OCI-LY7 (cell line): ENCODE data around the gene CDH16. TPM values are rescaled to one million over a fixed set of nuclear protein-coding genes. Genes with fewer than 3 reads are reported as not detected.

Experiments used
- BruUV-seq: library from RNA; stranded (reverse); fragments of 400-500 nt; replicated peaks from 2 replicates; lab custom pipeline; 2021; lab: Mats Ljungman, UMichigan
- CTCF ChIA-PET: fragments of 300-600 bp; sonication (Branson Sonifier 250); formaldehyde crosslinking; loops from one replicate; lab custom pipeline; 2022; ENCODE audit warnings: antibody characterized with exemption; ENCODE audit not compliant: unreplicated experiment; lab: Charles Lee
- POLR2A ChIA-PET: fragments of 300-600 bp; sonication (Branson Sonifier 250); formaldehyde crosslinking; loops from one replicate; lab custom pipeline; 2022; ENCODE audit warnings: antibody characterized with exemption; lab: Charles Lee
- DNase-seq: peaks from one replicate; pipeline ENCODE4 v3.0.0-alpha.2; 2015; ENCODE audit warnings: low spot score
- H2AFZ ChIP-seq: fragments of 200-600 bp; sonication (generic), shearing (Covaris generic); 2 replicates; pipeline ENCODE4 v1.6.1; 2014; ENCODE audit warnings: mild to moderate bottlenecking, antibody characterized with exemption, low read length, moderate library complexity
- H3K27ac ChIP-seq: fragments of 200-600 bp; sonication (generic); 2 replicates; pipeline ENCODE4 v1.5.1; 2014; ENCODE audit warnings: mixed run types, low read depth, mild to moderate bottlenecking, moderate library complexity, low read length, inconsistent platforms; ENCODE audit not compliant: poor library complexity, severe bottlenecking
- H3K36me3 ChIP-seq: fragments of 200-600 bp; sonication (generic); 2 replicates; pipeline ENCODE4 v1.6.1; 2014; ENCODE audit warnings: mild to moderate bottlenecking, antibody characterized with exemption, low read length, moderate library complexity, mixed read lengths; ENCODE audit not compliant: insufficient read depth
- H3K4me1 ChIP-seq: fragments of 200-600 bp; sonication (generic); 2 replicates; pipeline ENCODE4 v1.5.1; 2014; ENCODE audit warnings: mild to moderate bottlenecking, low read length; ENCODE audit not compliant: insufficient read depth, poor library complexity, severe bottlenecking
- H3K4me2 ChIP-seq: fragments of 200-600 bp; sonication (generic); 2 replicates; pipeline ENCODE4 v1.6.1; 2014; ENCODE audit warnings: mild to moderate bottlenecking, low read length
- H3K4me3 ChIP-seq: fragments of 200-600 bp; sonication (generic); 2 replicates; pipeline ENCODE4 v1.5.1; 2014; ENCODE audit warnings: mild to moderate bottlenecking, low read depth, low read length; ENCODE audit not compliant: poor library complexity, severe bottlenecking
- H3K79me2 ChIP-seq: fragments of 200-600 bp; sonication (generic); 2 replicates; pipeline ENCODE4 v1.6.1; 2016; ENCODE audit warnings: low read depth, mild to moderate bottlenecking, low read length, moderate library complexity, mixed read lengths; ENCODE audit not compliant: insufficient read depth
- H3K9me2 ChIP-seq: fragments of 200-600 bp; sonication (generic); 2 replicates; pipeline ENCODE4 v1.6.1; 2016; ENCODE audit warnings: mild to moderate bottlenecking, low read length, mixed read lengths; ENCODE audit not compliant: insufficient read depth
- H3K9me3 ChIP-seq: fragments of 200-600 bp; sonication (generic); 2 replicates; pipeline ENCODE4 v1.6.1; 2014; ENCODE audit warnings: mild to moderate bottlenecking, mixed run types, low read length, mixed read lengths
- H4K20me1 ChIP-seq: fragments of 200-600 bp; sonication (generic); 2 replicates; pipeline ENCODE4 v1.6.1; 2014; ENCODE audit warnings: mild to moderate bottlenecking, antibody characterized with exemption, low read length, moderate library complexity, mixed read lengths; ENCODE audit not compliant: insufficient read depth
- CTCF ChIP-seq: fragments of 200-600 bp; sonication (generic); conservative IDR thresholded peaks from 2 replicates; pipeline ENCODE4 v1.5.1; 2014; ENCODE audit warnings: mild to moderate bottlenecking, antibody characterized with exemption, low read length, moderate library complexity, mixed read lengths
- EZH2phosphoT487 ChIP-seq: fragments of 200-600 bp; sonication (generic); IDR thresholded peaks from 2 replicates; pipeline ENCODE4 v1.6.1; 2018; ENCODE audit warnings: low read depth, borderline replicate concordance, mild to moderate bottlenecking, mixed run types, antibody characterized with exemption, low read length, moderate library complexity, mixed read lengths
- intact Hi-C: fragments of 100-400 bp; cut with micrococcal nuclease; formaldehyde crosslinking; loops from one replicate; pipeline ENCODE4 v1.10.0; 2022; ENCODE audit not compliant: unreplicated experiment
- total RNA-seq, 2 experiments: library from RNA; depleted of rRNA in 1 of 2; stranded (reverse); fragments of >200 nt in 1 of 2; shearing (Covaris generic) in 1 of 2; gene quantifications; 2 replicates each; pipeline ENCODE4 v1.2.3, GENCODE V29; 2014 to 2022

Gene CDH16
- total RNA-seq, 2 experiments from 2014 or later: not detected

- no peak overlapping the region for H3K4me3 ChIP-seq
- no peaks in the 10 kb centered on the region for H4K20me1 ChIP-seq
- no peak overlapping the region for H3K4me2 ChIP-seq
- H3K9me2 ChIP-seq: no peaks in the 10 kb centered on the region
- ChIA-PET POLR2A (interaction anchor here (1.1 kb wide), 1 partner anchor 10 kb away, joined by 3 read pairs; no protein-coding TSS in a partner anchor), CTCF (interaction anchor here (0.6 kb wide), 1 partner anchor 251 kb away, joined by 3 read pairs; no protein-coding TSS in a partner anchor)
- no peak for TF ChIP-seq CTCF
- TF ChIP-seq EZH2phosphoT487: no peak
- no peak for DNase-seq
- no peaks in the 10 kb centered on the region for H3K9me3 ChIP-seq
- H3K79me2 ChIP-seq: no peaks in the 10 kb centered on the region
- no peak overlapping the region for H2AFZ ChIP-seq
- BruUV-seq: no TSS peak
- no peaks in the 10 kb centered on the region for H3K4me1 ChIP-seq
- intact Hi-C loops: no loop called here
- H3K27ac ChIP-seq: no peak overlapping the region
- no peaks in the 10 kb centered on the region for H3K36me3 ChIP-seq
Measured at GRCh38 chr16:66859397-66860068, 59.2 kb downstream of the CDH16 start.

GRCh38 chr16:66858740-66859396 is 59.8 kb downstream of the CDH16 start:
- H3K4me2 ChIP-seq: no peak overlapping the region
- ChIA-PET POLR2A (no interaction called here), CTCF (no interaction called here)
- no peak overlapping the region for H3K27ac ChIP-seq
- H3K9me2 ChIP-seq: no peaks in the 10 kb centered on the region
- H3K4me1 ChIP-seq: no peaks in the 10 kb centered on the region
- H3K4me3 ChIP-seq: no peak overlapping the region
- no TSS peak for BruUV-seq
- DNase-seq: no peak
- no peaks in the 10 kb centered on the region for H3K79me2 ChIP-seq
- intact Hi-C loops: no loop called here
- no peaks in the 10 kb centered on the region for H3K9me3 ChIP-seq
- no peaks in the 10 kb centered on the region for H4K20me1 ChIP-seq
- H3K36me3 ChIP-seq: no peaks in the 10 kb centered on the region
- TF ChIP-seq CTCF: no peak
- TF ChIP-seq EZH2phosphoT487: no peak
- H2AFZ ChIP-seq: no peak overlapping the region

Other genes with a start within 250 kb of the CDH16 start
- gene CMTM4, start 222.1 kb downstream of the CDH16 start, total RNA-seq (2014; rRNA removed; shearing (Covaris generic)): 0.03 TPM in 1 of 2 replicates, not detected in the other
- gene CMTM4, start 222.1 kb downstream of the CDH16 start, total RNA-seq (2022): 0.76 and 1.3 TPM in 2 replicates
- 48.4 and 48.9 TPM in 2 replicates for gene DYNC1LI2, start 167.3 kb downstream of the CDH16 start, total RNA-seq (2014; rRNA removed; shearing (Covaris generic))
- gene DYNC1LI2, start 167.3 kb downstream of the CDH16 start, total RNA-seq (2022): 62.4 and 64.0 TPM in 2 replicates
- not detected in 2 replicates for gene TERB1, start 117.3 kb downstream of the CDH16 start, total RNA-seq (2014; rRNA removed; shearing (Covaris generic))
- gene TERB1, start 117.3 kb downstream of the CDH16 start, total RNA-seq (2022): 0.17 TPM in 1 of 2 replicates, not detected in the other
- 85.0 and 85.2 TPM in 2 replicates for gene NAE1, start 87.9 kb downstream of the CDH16 start, total RNA-seq (2014; rRNA removed; shearing (Covaris generic))
- 98.9 and 106 TPM in 2 replicates for gene NAE1, start 87.9 kb downstream of the CDH16 start, total RNA-seq (2022)
- not detected in 2 replicates for gene CA7, start 74.5 kb downstream of the CDH16 start, total RNA-seq (2014; rRNA removed; shearing (Covaris generic))
- gene CA7, start 74.5 kb downstream of the CDH16 start, total RNA-seq (2022): not detected in 2 replicates
- gene PDP2, start 38.4 kb downstream of the CDH16 start, total RNA-seq (2014; rRNA removed; shearing (Covaris generic)): 11.1 and 13.8 TPM in 2 replicates
- 25.7 and 29.2 TPM in 2 replicates for gene PDP2, start 38.4 kb downstream of the CDH16 start, total RNA-seq (2022)
- gene RRAD, start 6.7 kb upstream of the CDH16 start, total RNA-seq (2014; rRNA removed; shearing (Covaris generic)): 0.09 TPM in 1 of 2 replicates, not detected in the other
- not detected in 2 replicates for gene RRAD, start 6.7 kb upstream of the CDH16 start, total RNA-seq (2022)
- 132 and 133 TPM in 2 replicates for gene CIAO2B, start 15.5 kb upstream of the CDH16 start, total RNA-seq (2014; rRNA removed; shearing (Covaris generic))
- 76.4 and 78.3 TPM in 2 replicates for gene CIAO2B, start 15.5 kb upstream of the CDH16 start, total RNA-seq (2022)
- gene CES2, start 16.6 kb upstream of the CDH16 start, total RNA-seq (2014; rRNA removed; shearing (Covaris generic)): 18.5 and 29.6 TPM in 2 replicates
- gene CES2, start 16.6 kb upstream of the CDH16 start, total RNA-seq (2022): 27.6 and 30.7 TPM in 2 replicates
- 1.7 and 2.7 TPM in 2 replicates for gene CES3, start 42.4 kb upstream of the CDH16 start, total RNA-seq (2014; rRNA removed; shearing (Covaris generic))
- gene CES3, start 42.4 kb upstream of the CDH16 start, total RNA-seq (2022): 1.4 and 1.9 TPM in 2 replicates
- 0.47 and 2.0 TPM in 2 replicates for gene CES4A, start 69.7 kb upstream of the CDH16 start, total RNA-seq (2014; rRNA removed; shearing (Covaris generic))
- 0.38 and 0.41 TPM in 2 replicates for gene CES4A, start 69.7 kb upstream of the CDH16 start, total RNA-seq (2022)
- 93.5 and 187 TPM in 2 replicates for gene CBFB, start 110.3 kb upstream of the CDH16 start, total RNA-seq (2014; rRNA removed; shearing (Covaris generic))
- gene CBFB, start 110.3 kb upstream of the CDH16 start, total RNA-seq (2022): 151 and 154 TPM in 2 replicates
- 12.6 and 16.8 TPM in 2 replicates for gene PHAF1, start 191.1 kb upstream of the CDH16 start, total RNA-seq (2014; rRNA removed; shearing (Covaris generic))
- 11.8 and 13.9 TPM in 2 replicates for gene PHAF1, start 191.1 kb upstream of the CDH16 start, total RNA-seq (2022)
- gene B3GNT9, start 232.1 kb upstream of the CDH16 start, total RNA-seq (2014; rRNA removed; shearing (Covaris generic)): 1.1 and 2.7 TPM in 2 replicates
- 2.7 TPM in 2 replicates for gene B3GNT9, start 232.1 kb upstream of the CDH16 start, total RNA-seq (2022)
- 11.3 and 11.6 TPM in 2 replicates for gene TRADD, start 241.0 kb upstream of the CDH16 start, total RNA-seq (2014; rRNA removed; shearing (Covaris generic))
- 15.4 and 16.7 TPM in 2 replicates for gene TRADD, start 241.0 kb upstream of the CDH16 start, total RNA-seq (2022)
- 5.8 and 7.3 TPM in 2 replicates for gene FBXL8, start 241.1 kb upstream of the CDH16 start, total RNA-seq (2014; rRNA removed; shearing (Covaris generic))
- gene FBXL8, start 241.1 kb upstream of the CDH16 start, total RNA-seq (2022): 10.4 and 12.2 TPM in 2 replicates
- 8.1 and 12.8 TPM in 2 replicates for gene HSF4, start 245.9 kb upstream of the CDH16 start, total RNA-seq (2014; rRNA removed; shearing (Covaris generic))
- gene HSF4, start 245.9 kb upstream of the CDH16 start, total RNA-seq (2022): 16.2 and 17.0 TPM in 2 replicates